ENCODE data around the gene IRS2.

The IRS2 gene

GRCh38 chr13:109780845-109781383 is 5.5 kb downstream of the IRS2 start:
- no peak for DNase-seq

- DNase-seq: no peak
These were observed 6.4 kb downstream of the IRS2 start for GRCh38 chr13:109779876-109780510.

DNA sequence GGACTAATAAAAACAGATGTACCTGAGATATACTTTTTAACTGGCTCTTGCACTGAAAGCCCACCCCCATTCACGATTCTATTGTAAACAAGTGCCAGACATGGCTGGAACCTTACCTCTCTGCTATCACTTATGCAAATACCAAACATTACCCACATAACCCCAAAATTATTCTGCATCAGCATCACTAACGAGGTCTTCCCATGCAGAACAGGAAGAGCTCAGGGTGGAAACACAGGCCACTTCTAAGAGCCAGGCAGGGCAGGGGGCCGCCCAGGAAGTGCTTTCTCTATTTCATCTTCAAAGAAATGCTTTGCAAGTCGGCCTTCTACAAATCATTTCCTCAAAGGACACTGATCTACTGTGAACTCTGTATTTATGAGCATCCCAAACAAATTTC is 7.3 kb downstream of the IRS2 start:
- peak; percentile 63 for DNase-seq

- DNase-seq: no peak
These were observed 8.3 kb downstream of the IRS2 start for GRCh38 chr13:109778102-109778542.

- no peak for DNase-seq
These were observed 9.8 kb downstream of the IRS2 start for GRCh38 chr13:109776575-109776974.

- no peak for DNase-seq
These were observed 12.6 kb downstream of the IRS2 start for GRCh38 chr13:109773786-109774185.

GRCh38 chr13:109773276-109773675 is 13.1 kb downstream of the IRS2 start:
- DNase-seq: no peak

- no peak for DNase-seq
These were observed 14.5 kb downstream of the IRS2 start for GRCh38 chr13:109771926-109772325.

DNA sequence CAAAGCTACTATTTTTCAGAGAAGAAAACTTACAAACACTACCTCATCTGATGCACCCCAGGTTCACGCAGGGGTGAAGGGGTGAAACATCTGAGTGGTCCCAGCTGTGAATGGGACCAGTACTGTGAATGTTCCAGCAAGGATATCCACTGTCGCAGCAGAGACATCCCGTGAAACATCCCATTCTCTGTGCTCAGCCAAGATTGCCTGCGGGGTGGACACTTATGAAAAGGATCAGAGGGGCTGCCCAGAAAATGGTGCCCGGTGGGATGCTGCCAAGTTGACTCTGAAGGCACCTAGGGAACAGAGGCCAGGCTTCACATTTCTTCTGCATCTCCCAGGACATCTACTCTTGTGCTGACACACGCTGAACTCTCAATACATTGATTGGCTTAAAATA is 15.9 kb downstream of the IRS2 start:
- DNase-seq: no peak

- no peak for DNase-seq
These were observed 16.5 kb downstream of the IRS2 start for GRCh38 chr13:109769921-109770320.

- DNase-seq: no peak
These were observed 17.1 kb downstream of the IRS2 start for GRCh38 chr13:109769275-109769674.

DNA sequence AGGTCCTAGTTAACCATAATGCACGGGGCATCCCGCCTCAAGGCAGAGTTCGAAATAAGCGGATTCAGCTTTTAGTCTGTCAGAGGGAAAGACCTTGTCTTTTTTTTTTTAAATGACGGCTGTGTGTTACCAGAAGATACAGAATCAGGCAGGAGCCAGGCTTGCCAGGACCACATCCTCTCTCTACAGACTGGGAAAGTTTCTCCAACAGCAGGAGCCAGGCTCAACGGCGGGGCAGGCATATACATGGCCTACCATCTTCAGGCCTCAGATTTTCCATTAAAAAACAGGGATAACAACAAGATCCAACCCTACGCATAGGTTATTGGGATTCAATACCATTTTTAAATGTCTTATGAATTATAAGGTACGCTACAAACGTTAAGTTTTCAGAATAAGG is 17.8 kb downstream of the IRS2 start:
- no peak for DNase-seq

DNA sequence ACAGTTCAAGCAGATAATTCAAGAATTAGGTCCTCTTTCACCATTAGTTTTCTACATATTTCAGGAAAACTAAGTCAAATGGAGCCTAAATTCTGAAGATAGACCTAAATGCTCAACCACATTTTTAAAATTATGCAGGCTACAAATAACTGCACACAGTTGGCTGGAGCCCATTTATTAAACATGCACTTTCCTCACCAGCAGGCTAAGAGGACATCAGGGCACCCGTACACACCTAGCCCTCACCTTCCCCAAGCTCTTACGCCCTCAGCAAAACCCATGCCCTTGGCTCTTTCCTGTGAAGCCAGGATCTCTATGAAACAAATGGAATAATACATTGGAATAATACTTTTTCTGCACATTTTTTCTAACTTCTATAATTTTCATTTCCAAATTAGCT is 18.2 kb downstream of the IRS2 start:
- no peak for DNase-seq

GRCh38 chr13:109767023-109767422 is 19.4 kb downstream of the IRS2 start:
- no peak for DNase-seq

- DNase-seq: peak; percentile 49
These were observed 21.7 kb downstream of the IRS2 start for GRCh38 chr13:109764470-109765291.

- no peak for DNase-seq
These were observed 22.3 kb downstream of the IRS2 start for GRCh38 chr13:109764045-109764444.

DNA sequence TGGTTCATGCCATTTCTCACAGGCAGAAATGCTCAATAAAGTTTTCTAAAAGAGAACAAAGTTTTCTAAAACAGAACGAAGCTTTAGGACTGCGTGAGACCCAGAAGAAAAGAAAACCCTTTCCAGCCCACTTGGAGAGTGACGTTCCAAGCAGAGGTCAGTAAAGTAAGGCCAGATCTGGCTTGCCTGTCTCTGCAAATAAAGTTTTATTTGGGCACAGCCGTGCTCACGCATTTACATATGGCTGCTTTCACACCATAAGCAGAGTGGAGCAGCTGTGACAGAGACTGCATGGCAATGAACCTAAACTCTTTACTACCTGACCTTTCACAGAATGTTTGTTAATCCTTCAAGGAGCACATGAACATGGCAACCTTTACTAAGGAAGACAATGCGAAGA is 23.6 kb downstream of the IRS2 start:
- DNase-seq: no peak

GRCh38 chr13:109761695-109762094 is 24.7 kb downstream of the IRS2 start:
- no peak for DNase-seq

GRCh38 chr13:109760951-109761350 is 25.4 kb downstream of the IRS2 start:
- DNase-seq: no peak

DNA sequence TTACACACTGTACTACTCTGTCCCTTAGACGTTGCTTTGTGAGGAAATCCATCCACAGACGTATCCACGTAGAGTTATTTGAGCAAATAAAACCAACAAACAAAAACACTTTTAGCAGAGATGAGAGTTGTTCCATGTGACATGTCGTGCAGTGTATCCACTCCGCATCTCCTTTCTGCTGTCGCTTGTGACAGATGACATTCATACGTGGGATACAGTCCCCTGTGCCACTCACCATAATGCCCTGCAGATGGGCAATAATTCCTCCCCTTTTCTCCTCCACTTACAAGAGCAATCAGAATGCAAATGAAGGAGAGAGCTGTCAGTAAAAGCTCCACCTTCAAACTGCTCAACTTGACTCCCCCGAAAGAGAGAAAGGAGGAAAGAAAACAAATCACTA is 26.0 kb downstream of the IRS2 start:
- no peak for DNase-seq

DNA sequence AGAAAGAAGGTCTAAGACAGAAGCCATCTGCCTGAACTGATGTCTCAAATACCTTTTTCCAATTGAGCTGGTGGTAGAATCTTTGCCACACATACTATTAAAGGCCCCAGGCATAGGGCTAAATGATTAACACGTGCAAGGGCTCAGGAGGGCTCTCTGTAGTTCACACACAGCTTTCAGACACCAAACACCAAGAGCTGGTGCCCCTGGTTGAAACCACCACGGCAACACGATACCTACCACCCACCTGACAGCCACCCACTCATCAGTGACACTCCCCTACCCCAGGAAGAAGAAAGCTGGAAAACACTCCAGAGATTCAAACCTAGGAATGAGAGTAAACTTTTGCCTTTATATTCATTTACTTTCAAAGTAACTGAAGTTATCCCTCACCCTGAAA is 26.8 kb downstream of the IRS2 start:
- DNase-seq: no peak

DNA sequence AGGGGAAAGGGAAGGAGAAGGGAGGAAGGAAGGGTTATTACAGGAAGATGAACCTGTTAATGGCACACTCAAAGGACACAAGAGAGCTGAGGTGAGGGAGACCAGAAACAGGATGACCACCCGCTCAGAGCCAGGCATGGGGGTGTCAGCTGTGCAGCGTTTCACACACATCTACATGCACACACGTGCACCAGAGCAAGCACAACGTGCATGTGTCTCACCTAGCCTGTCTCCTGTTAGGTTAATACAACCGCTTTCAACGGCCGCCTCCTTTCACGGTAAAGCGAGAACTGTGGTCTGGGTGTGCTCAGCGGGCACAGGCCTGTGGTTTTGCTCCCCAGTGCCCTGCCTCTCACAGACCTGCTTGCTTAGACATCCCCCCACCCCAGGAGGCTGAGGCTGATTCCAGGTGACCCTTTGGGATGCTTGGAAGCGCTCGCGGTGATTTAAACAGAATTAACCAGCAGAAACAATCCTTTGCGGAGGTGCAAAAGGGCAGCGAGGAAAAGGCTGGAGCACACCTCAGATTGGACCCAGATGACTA is 27.4 kb downstream of the IRS2 start:
- no peak for DNase-seq

- no peak for DNase-seq
These were observed 29.6 kb downstream of the IRS2 start for GRCh38 chr13:109756778-109757177.

GRCh38 chr13:109755997-109756396 is 30.4 kb downstream of the IRS2 start:
- DNase-seq: no peak

Measured in CD4-positive, alpha-beta T cell treated with Interleukin-6 for 4 hours (primary cell).